CD4-positive, alpha-beta T cell treated with Interleukin-17A for 4 hours (primary cell): ENCODE measurements around the gene CCDC110.

Experiments
- DNase-seq: peaks from one replicate; pipeline ENCODE4 v3.0.0-alpha.2; 2020; ENCODE audit warnings: mixed read lengths

Gene CCDC110

GRCh38 chr4:185470501-185471195, 885 bp downstream of the CCDC110 start:
- no peak for DNase-seq

- peak; percentile 5 for DNase-seq
Observed at GRCh38 chr4:185469580-185470154, 1.9 kb downstream of the CCDC110 start.

GRCh38 chr4:185468999-185469398, 2.5 kb downstream of the CCDC110 start:
- DNase-seq, result no peak

- no peak for DNase-seq
Observed at GRCh38 chr4:185467991-185468390, 3.5 kb downstream of the CCDC110 start.

GRCh38 chr4:185467101-185467500, 4.4 kb downstream of the CCDC110 start:
- no peak for DNase-seq

- no peak for DNase-seq
Observed at GRCh38 chr4:185465707-185466106, 5.8 kb downstream of the CCDC110 start.

- DNase-seq, result no peak
Observed at GRCh38 chr4:185464887-185465286, 6.6 kb downstream of the CCDC110 start.

- no peak for DNase-seq
Observed at GRCh38 chr4:185464183-185464582, 7.3 kb downstream of the CCDC110 start.

- no peak for DNase-seq
Observed at GRCh38 chr4:185463541-185463940, 8.0 kb downstream of the CCDC110 start.

GRCh38 chr4:185461565-185461964, 10.0 kb downstream of the CCDC110 start:
- DNase-seq, result no peak

- DNase-seq, result no peak
Observed at GRCh38 chr4:185457136-185457535, 14.4 kb downstream of the CCDC110 start.

GRCh38 chr4:185456131-185456530, 15.4 kb downstream of the CCDC110 start:
- DNase-seq, result no peak

GRCh38 chr4:185445209-185445608, 26.3 kb downstream of the CCDC110 start:
- DNase-seq, result no peak

- no peak for DNase-seq
Observed at GRCh38 chr4:185441479-185441878, 30.1 kb downstream of the CCDC110 start.

- no peak for DNase-seq
Observed at GRCh38 chr4:185437809-185438208, 33.7 kb downstream of the CCDC110 start.

GRCh38 chr4:185435466-185435865, 36.1 kb downstream of the CCDC110 start:
- no peak for DNase-seq

- DNase-seq, result no peak
Observed at GRCh38 chr4:185429660-185430059, 41.9 kb downstream of the CCDC110 start.

- DNase-seq, result no peak
Observed at GRCh38 chr4:185426960-185427688, 44.4 kb downstream of the CCDC110 start.

- DNase-seq, result peak; percentile 89
Observed at GRCh38 chr4:185425647-185426352, 45.7 kb downstream of the CCDC110 start, which contains the start of gene UFSP2. UFSP2 (minus strand) TSS chr4:185425964; CDS start chr4:185425868, 96 bp downstream.

GRCh38 chr4:185424905-185425646, 46.5 kb downstream of the CCDC110 start:
- peak; percentile 8 for DNase-seq

- DNase-seq, result no peak
Observed at GRCh38 chr4:185421366-185422124, 50.0 kb downstream of the CCDC110 start.

GRCh38 chr4:185416955-185417354, 54.6 kb downstream of the CCDC110 start:
- DNase-seq, result no peak
